ENCODE measurements around the gene GMDS. TPM values are rescaled to one million over a fixed set of nuclear protein-coding genes. Genes with fewer than 3 reads are reported as not detected.

The GMDS gene
- total RNA-seq, 2 experiments from 2014 or later = 36.6 to 42.8 TPM

GRCh38 chr6:1627827-1628560 lies 617.4 kb downstream of the GMDS start:
- ATAC-seq = no peak
- intact Hi-C loops (cut with micrococcal nuclease) = no loop called here
- Mint-ChIP-seq H3K9me3 (no peaks in the 10 kb centered on the region), H3K4me3 (no peak overlapping the region), H3K27ac (no peak overlapping the region), H3K27me3 (peaks cover 51% of the 10 kb centered on the region), H3K36me3 (ENCODE audit: low read depth) (peaks cover 7% of the 10 kb centered on the region), H3K4me1 (ENCODE audit: low read depth) (peaks cover 9% of the 10 kb centered on the region)
- no peak for DNase-seq
- CTCF ChIA-PET = interaction anchor here (1.0 to 2.6 kb wide), 3 partner anchors 32 to 567 kb away, joined by 3 to 7 read pairs (median 4); no protein-coding TSS in a partner anchor
- POLR2A ChIA-PET = no interaction called here
- TF ChIP-seq CTCF (IDR thresholded peaks at IDR 0.05) = no peak

- intact Hi-C loops (cut with micrococcal nuclease) = no loop called here
- Mint-ChIP-seq H3K36me3 (ENCODE audit: low read depth) (peaks cover 17% of the 10 kb centered on the region), H3K9me3 (no peaks in the 10 kb centered on the region), H3K27me3 (peaks cover 64% of the 10 kb centered on the region), H3K27ac (no peak overlapping the region), H3K4me3 (no peak overlapping the region), H3K4me1 (ENCODE audit: low read depth) (peaks cover 9% of the 10 kb centered on the region)
- ChIA-PET CTCF (interaction anchor here (1.0 to 3.6 kb wide), 6 partner anchors 9 to 1008 kb away, joined by 3 to 19 read pairs (median 6); no protein-coding TSS in a partner anchor), POLR2A (interaction anchor here (1.1 kb wide), 1 partner anchor 9 kb away, joined by 4 read pairs; no protein-coding TSS in a partner anchor)
- no peak for ATAC-seq
- TF ChIP-seq CTCF (IDR thresholded peaks at IDR 0.05) = no peak
- DNase-seq = no peak
These were observed 618.9 kb downstream of the GMDS start for GRCh38 chr6:1626481-1626880.

- CTCF ChIA-PET = interaction anchor here (0.9 to 3.6 kb wide), 7 partner anchors 9 to 569 kb away, joined by 3 to 19 read pairs (median 4); no protein-coding TSS in a partner anchor
- Mint-ChIP-seq H3K4me3 (no peak overlapping the region), H3K4me1 (ENCODE audit: low read depth) (peaks cover 9% of the 10 kb centered on the region), H3K27ac (no peak overlapping the region), H3K36me3 (ENCODE audit: low read depth) (peaks cover 17% of the 10 kb centered on the region), H3K9me3 (no peaks in the 10 kb centered on the region), H3K27me3 (peaks cover 67% of the 10 kb centered on the region)
- TF ChIP-seq CTCF (IDR thresholded peaks at IDR 0.05) = no peak
- DNase-seq = no peak
- POLR2A ChIA-PET = interaction anchor here (1.1 kb wide), 1 partner anchor 9 kb away, joined by 4 read pairs; no protein-coding TSS in a partner anchor
- intact Hi-C loops (cut with micrococcal nuclease) = no loop called here
- ATAC-seq = no peak
These were observed 619.5 kb downstream of the GMDS start for GRCh38 chr6:1625794-1626435.

- peaks cover 17% of the 10 kb centered on the region for H3K36me3 Mint-ChIP-seq (ENCODE audit: low read depth)
- H3K27ac Mint-ChIP-seq = no peak overlapping the region
- ChIA-PET POLR2A (interaction anchor here (0.6 kb wide), 1 partner anchor 251 kb away, joined by 3 read pairs; no protein-coding TSS in a partner anchor), CTCF (interaction anchor here (0.9 to 3.6 kb wide), 5 partner anchors 8 to 479 kb away, joined by 3 to 19 read pairs (median 4); no protein-coding TSS in a partner anchor)
- H3K27me3 Mint-ChIP-seq = peaks cover 65% of the 10 kb centered on the region
- H3K9me3 Mint-ChIP-seq = no peaks in the 10 kb centered on the region
- intact Hi-C loops (cut with micrococcal nuclease) = no loop called here
- TF ChIP-seq CTCF (IDR thresholded peaks at IDR 0.05) = no peak
- H3K4me1 Mint-ChIP-seq (ENCODE audit: low read depth) = peaks cover 9% of the 10 kb centered on the region
- ATAC-seq = peak; percentile 31
- no peak for DNase-seq
- peak overlapping the region; percentile 53 for H3K4me3 Mint-ChIP-seq
These were observed 620.3 kb downstream of the GMDS start for GRCh38 chr6:1624851-1625781.
